Nephron (organoid): ENCODE results near the gene TCF4.
A peak's percentile ranks its signal among the peaks of the same experiment; 100 is the strongest.

Source experiments
- H3K27ac Mint-ChIP-seq, 3 experiments: 2 replicates each; pipeline ENCODE4 v1.8.0; 2020; ENCODE audit warnings: mixed read lengths in 3 of 3, mild to moderate bottlenecking in 2 of 3, moderate library complexity in 1 of 3
- H3K27me3 Mint-ChIP-seq: 2 replicates; pipeline ENCODE4 v1.8.0; 2021; ENCODE audit warnings: low read depth, mild to moderate bottlenecking, moderate library complexity, mixed read lengths
- H3K36me3 Mint-ChIP-seq: 2 replicates; pipeline ENCODE4 v1.8.0; 2020; ENCODE audit warnings: low read depth, mixed read lengths
- H3K4me1 Mint-ChIP-seq: 2 replicates; pipeline ENCODE4 v1.8.0; 2020; ENCODE audit warnings: mixed read lengths
- H3K4me3 Mint-ChIP-seq, 3 experiments: 2 replicates each; pipeline ENCODE4 v1.8.0; 2020; ENCODE audit warnings: mild to moderate bottlenecking in 3 of 3, mixed read lengths in 3 of 3, moderate library complexity in 2 of 3
- H3K9me3 Mint-ChIP-seq: 2 replicates; pipeline ENCODE4 v1.8.0; 2020; ENCODE audit warnings: mixed read lengths
- CTCF ChIP-seq, 3 experiments: fragments of 200-600 bp; sonication (generic); IDR thresholded peaks; one replicate each; pipeline ENCODE4 v1.5.0; 2021; ENCODE audit warnings: antibody characterized with exemption in 3 of 3; ENCODE audit not compliant: unreplicated experiment in 3 of 3

The TCF4 gene

DNA sequence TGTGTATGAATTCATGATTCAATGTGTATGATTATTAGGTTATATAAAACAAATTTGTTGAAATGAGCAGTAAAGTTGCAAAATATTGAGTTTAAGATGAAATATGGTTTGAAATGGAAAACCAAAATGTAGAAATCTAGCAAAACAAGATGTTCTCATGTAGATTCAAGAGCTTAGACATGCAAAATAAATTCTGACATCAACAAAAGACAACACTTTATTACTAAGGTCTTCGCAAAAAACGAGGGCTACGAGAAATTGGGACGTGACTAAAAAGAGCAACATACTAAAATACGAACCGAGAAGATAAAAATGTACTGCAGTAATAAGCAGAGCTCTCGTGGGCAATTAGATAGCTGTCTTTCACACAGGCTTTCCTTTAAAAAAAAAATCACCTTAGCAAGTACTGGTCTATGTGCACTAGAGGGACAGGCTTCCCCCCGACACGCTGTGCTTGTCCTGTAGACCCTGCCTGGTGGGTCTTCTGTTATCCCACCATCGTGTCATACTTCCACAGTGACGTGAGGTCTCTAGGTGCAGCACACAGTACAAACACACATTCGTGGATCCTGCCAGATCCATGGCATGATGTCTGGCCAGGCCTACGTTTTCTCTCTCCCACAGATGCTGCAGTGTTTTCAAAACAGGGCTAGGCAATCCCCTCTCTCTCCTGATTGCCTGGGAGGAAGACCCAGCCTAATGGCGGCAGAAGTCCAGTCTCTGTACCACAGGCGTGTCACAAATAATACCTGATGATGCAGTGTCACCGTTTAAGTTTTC is 240.8 kb downstream of the TCF4 start:
- Mint-ChIP-seq H3K9me3 (no peaks in the 10 kb centered on the region), H3K27ac (peak overlapping the region in 1 of 3 experiments; percentile 20), H3K4me3 (no peak overlapping the region), H3K4me1 (peaks cover 54% of the 10 kb centered on the region), H3K27me3 (no peaks in the 10 kb centered on the region), H3K36me3 (no peaks in the 10 kb centered on the region)
- TF ChIP-seq CTCF (IDR thresholded peaks at IDR 0.05; ENCODE audit: unreplicated experiment in 3 of 3) = no peak

- Mint-ChIP-seq H3K27ac (no peak overlapping the region), H3K27me3 (no peaks in the 10 kb centered on the region), H3K36me3 (no peaks in the 10 kb centered on the region), H3K4me1 (peaks cover 53% of the 10 kb centered on the region), H3K4me3 (no peak overlapping the region), H3K9me3 (no peaks in the 10 kb centered on the region)
- TF ChIP-seq CTCF (IDR thresholded peaks at IDR 0.05; ENCODE audit: unreplicated experiment in 3 of 3) = no peak
Observed at GRCh38 chr18:55346387-55346786, 241.6 kb downstream of the TCF4 start.

- Mint-ChIP-seq H3K4me3 (no peak overlapping the region), H3K4me1 (peaks cover 45% of the 10 kb centered on the region), H3K36me3 (no peaks in the 10 kb centered on the region), H3K27ac (no peak overlapping the region), H3K27me3 (no peaks in the 10 kb centered on the region), H3K9me3 (no peaks in the 10 kb centered on the region)
- TF ChIP-seq CTCF (IDR thresholded peaks at IDR 0.05; ENCODE audit: unreplicated experiment in 3 of 3) = no peak
Observed at GRCh38 chr18:55345103-55345950, 242.7 kb downstream of the TCF4 start.

DNA sequence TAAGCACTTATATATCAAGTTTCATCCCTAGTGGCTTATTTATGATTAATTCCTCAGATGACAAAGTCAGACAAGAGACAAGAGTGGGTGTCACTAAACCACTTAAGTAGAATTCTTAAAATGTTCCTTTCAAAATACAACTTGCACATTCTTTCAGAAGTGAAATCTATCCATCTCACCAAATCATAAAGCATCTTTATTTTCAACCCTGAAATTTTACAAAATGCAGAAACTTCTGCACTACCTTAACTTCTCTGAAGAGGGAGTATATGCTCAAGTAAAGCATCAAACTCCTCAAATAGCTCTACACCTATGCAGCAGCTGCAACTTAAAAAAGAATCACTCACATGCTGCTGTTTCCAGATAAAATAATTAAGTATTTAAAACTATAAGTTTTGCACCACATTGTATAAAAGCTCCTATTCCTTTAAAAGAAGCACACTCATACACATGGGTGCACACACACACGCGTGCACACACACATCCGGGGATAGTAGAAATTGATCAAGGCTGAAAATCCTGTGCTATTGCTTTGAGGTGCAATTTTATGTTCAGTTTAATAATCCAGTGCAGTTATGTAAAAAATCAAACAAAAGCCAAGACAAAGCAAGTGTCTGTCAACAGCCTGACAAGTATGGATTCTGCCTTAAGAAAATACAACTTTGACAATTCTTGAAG is 244.5 kb downstream of the TCF4 start:
- Mint-ChIP-seq H3K27ac (no peak overlapping the region), H3K27me3 (no peaks in the 10 kb centered on the region), H3K9me3 (no peaks in the 10 kb centered on the region), H3K4me1 (peaks cover 32% of the 10 kb centered on the region), H3K36me3 (no peaks in the 10 kb centered on the region), H3K4me3 (no peak overlapping the region)
- peak; percentile 59 to 69 (median 62) for TF ChIP-seq CTCF (IDR thresholded peaks at IDR 0.05; ENCODE audit: unreplicated experiment in 3 of 3)

- Mint-ChIP-seq H3K36me3 (no peaks in the 10 kb centered on the region), H3K4me1 (peaks cover 29% of the 10 kb centered on the region), H3K27me3 (no peaks in the 10 kb centered on the region), H3K9me3 (no peaks in the 10 kb centered on the region), H3K27ac (no peak overlapping the region), H3K4me3 (no peak overlapping the region)
- TF ChIP-seq CTCF (IDR thresholded peaks at IDR 0.05; ENCODE audit: unreplicated experiment in 3 of 3) = no peak
Observed at GRCh38 chr18:55340998-55341397, 247.0 kb downstream of the TCF4 start.
